Measurements from ENCODE around the gene SLC36A1. TPM values are rescaled to one million over a fixed set of nuclear protein-coding genes. Genes with fewer than 3 reads are reported as not detected.

Gene SLC36A1
- total RNA-seq, 2 experiments from 2014 or later = 3.4 to 4.4 TPM

- CTCF ChIA-PET = interaction anchor here (1.6 kb wide), 1 partner anchor 14 kb away, joined by 4 read pairs; no protein-coding TSS in a partner anchor
- H3K27me3 Mint-ChIP-seq = no peaks in the 10 kb centered on the region
- POLR2A ChIA-PET = no interaction called here
- no peaks in the 10 kb centered on the region for H3K36me3 Mint-ChIP-seq (ENCODE audit: low read depth)
- DNase-seq = no peak
- no peak overlapping the region for H3K27ac Mint-ChIP-seq
- intact Hi-C loops (cut with DNase I, micrococcal nuclease) = no loop called here
- ATAC-seq = no peak
- no peaks in the 10 kb centered on the region for H3K4me1 Mint-ChIP-seq
- no peak overlapping the region for H3K4me3 Mint-ChIP-seq
- H3K9me3 Mint-ChIP-seq (ENCODE audit: low read depth) = no peaks in the 10 kb centered on the region
Measured at GRCh38 chr5:151509836-151510235, 62.4 kb downstream of the SLC36A1 start.

- H3K27ac Mint-ChIP-seq = no peak overlapping the region
- intact Hi-C loops (cut with DNase I, micrococcal nuclease) = no loop called here
- H3K4me3 Mint-ChIP-seq = no peak overlapping the region
- no peaks in the 10 kb centered on the region for H3K4me1 Mint-ChIP-seq
- CTCF ChIA-PET = no interaction called here
- DNase-seq (no peak), ATAC-seq (no peak)
- POLR2A ChIA-PET = no interaction called here
- H3K36me3 Mint-ChIP-seq (ENCODE audit: low read depth) = no peaks in the 10 kb centered on the region
- no peaks in the 10 kb centered on the region for H3K27me3 Mint-ChIP-seq
- no peaks in the 10 kb centered on the region for H3K9me3 Mint-ChIP-seq (ENCODE audit: low read depth)
Measured at GRCh38 chr5:151517122-151517920, 69.9 kb downstream of the SLC36A1 start.

- Mint-ChIP-seq H3K9me3 (ENCODE audit: low read depth) (no peaks in the 10 kb centered on the region), H3K27ac (no peak overlapping the region), H3K4me3 (no peak overlapping the region), H3K36me3 (ENCODE audit: low read depth) (no peaks in the 10 kb centered on the region), H3K27me3 (no peaks in the 10 kb centered on the region), H3K4me1 (peaks cover 3% of the 10 kb centered on the region)
- POLR2A ChIA-PET = no interaction called here
- ATAC-seq = no peak
- DNase-seq = no peak
- CTCF ChIA-PET = interaction anchor here (0.6 to 2.5 kb wide), 6 partner anchors 11 to 830 kb away, joined by 3 to 17 read pairs (median 4); partner anchors contain the start of gene SLC36A1
- intact Hi-C loops (cut with DNase I, micrococcal nuclease) = loop anchor here in 1 of 2 experiments (5.0 kb wide), 1 partner anchor 132 kb away; no protein-coding TSS in a partner anchor
Measured at GRCh38 chr5:151520294-151520693, 72.9 kb downstream of the SLC36A1 start.

- Mint-ChIP-seq H3K27me3 (no peaks in the 10 kb centered on the region), H3K9me3 (ENCODE audit: low read depth) (no peaks in the 10 kb centered on the region), H3K4me3 (no peak overlapping the region), H3K36me3 (ENCODE audit: low read depth) (no peaks in the 10 kb centered on the region), H3K4me1 (peaks cover 3% of the 10 kb centered on the region), H3K27ac (no peak overlapping the region)
- no peak for DNase-seq
- no peak for ATAC-seq
- CTCF ChIA-PET = interaction anchor here (0.5 to 2.5 kb wide), 2 partner anchors 94 to 129 kb away, joined by 3 to 17 read pairs; no protein-coding TSS in a partner anchor
- POLR2A ChIA-PET = no interaction called here
- intact Hi-C loops (cut with DNase I, micrococcal nuclease) = loop anchor here in 1 of 2 experiments (5.0 kb wide), 1 partner anchor 130 kb away; no protein-coding TSS in a partner anchor
Measured at GRCh38 chr5:151522226-151522625, 74.8 kb downstream of the SLC36A1 start.

- ChIA-PET CTCF (interaction anchor here (0.6 to 2.5 kb wide), 22 partner anchors 9 to 352 kb away, joined by 3 to 17 read pairs (median 3); partner anchors contain the start of gene SLC36A1), POLR2A (no interaction called here)
- no peaks in the 10 kb centered on the region for H3K36me3 Mint-ChIP-seq (ENCODE audit: low read depth)
- H3K27me3 Mint-ChIP-seq = no peaks in the 10 kb centered on the region
- H3K9me3 Mint-ChIP-seq (ENCODE audit: low read depth) = no peaks in the 10 kb centered on the region
- H3K27ac Mint-ChIP-seq = no peak overlapping the region
- DNase-seq (peak; percentile 67), ATAC-seq (peak; percentile 98)
- peaks cover 3% of the 10 kb centered on the region for H3K4me1 Mint-ChIP-seq
- intact Hi-C loops (cut with DNase I, micrococcal nuclease) = loop anchor here (1.0 to 5.0 kb wide), 3 partner anchors 76 to 129 kb away; partner anchors contain the start of gene SLC36A1 (in 2 of the 2)
- H3K4me3 Mint-ChIP-seq = no peak overlapping the region
Measured at GRCh38 chr5:151523335-151523734, 75.9 kb downstream of the SLC36A1 start.

GRCh38 chr5:151528153-151528552, 80.8 kb downstream of the SLC36A1 start:
- H3K4me3 Mint-ChIP-seq = no peak overlapping the region
- no peaks in the 10 kb centered on the region for H3K36me3 Mint-ChIP-seq (ENCODE audit: low read depth)
- ATAC-seq (no peak), DNase-seq (no peak)
- H3K4me1 Mint-ChIP-seq = no peaks in the 10 kb centered on the region
- no peaks in the 10 kb centered on the region for H3K9me3 Mint-ChIP-seq (ENCODE audit: low read depth)
- POLR2A ChIA-PET = no interaction called here
- no peaks in the 10 kb centered on the region for H3K27me3 Mint-ChIP-seq
- CTCF ChIA-PET = no interaction called here
- no peak overlapping the region for H3K27ac Mint-ChIP-seq
- intact Hi-C loops (cut with DNase I, micrococcal nuclease) = no loop called here

GRCh38 chr5:151528996-151529395, 81.6 kb downstream of the SLC36A1 start:
- Mint-ChIP-seq H3K4me3 (no peak overlapping the region), H3K9me3 (ENCODE audit: low read depth) (no peaks in the 10 kb centered on the region), H3K36me3 (ENCODE audit: low read depth) (no peaks in the 10 kb centered on the region), H3K27ac (no peak overlapping the region), H3K27me3 (no peaks in the 10 kb centered on the region), H3K4me1 (no peaks in the 10 kb centered on the region)
- intact Hi-C loops (cut with DNase I, micrococcal nuclease) = no loop called here
- no peak for DNase-seq
- CTCF ChIA-PET = no interaction called here
- POLR2A ChIA-PET = no interaction called here
- ATAC-seq = no peak

- intact Hi-C loops (cut with DNase I, micrococcal nuclease) = no loop called here
- DNase-seq (no peak), ATAC-seq (no peak)
- no peaks in the 10 kb centered on the region for H3K27me3 Mint-ChIP-seq
- H3K36me3 Mint-ChIP-seq (ENCODE audit: low read depth) = no peaks in the 10 kb centered on the region
- H3K9me3 Mint-ChIP-seq (ENCODE audit: low read depth) = no peaks in the 10 kb centered on the region
- no peak overlapping the region for H3K27ac Mint-ChIP-seq
- POLR2A ChIA-PET = no interaction called here
- H3K4me3 Mint-ChIP-seq = no peak overlapping the region
- CTCF ChIA-PET = no interaction called here
- H3K4me1 Mint-ChIP-seq = no peaks in the 10 kb centered on the region
Measured at GRCh38 chr5:151531581-151531980, 84.2 kb downstream of the SLC36A1 start.

GRCh38 chr5:151532416-151532815, 85.0 kb downstream of the SLC36A1 start:
- no peak for ATAC-seq
- CTCF ChIA-PET = interaction anchor here (0.8 to 1.2 kb wide), 2 partner anchors 9 to 120 kb away, joined by 3 read pairs; no protein-coding TSS in a partner anchor

GRCh38 chr5:151534350-151534749, 86.9 kb downstream of the SLC36A1 start:
- ATAC-seq = no peak

More at GRCh38 chr5:151532416-151532815, 85.0 kb downstream of the SLC36A1 start:
- H3K9me3 Mint-ChIP-seq (ENCODE audit: low read depth) = no peaks in the 10 kb centered on the region
- intact Hi-C loops (cut with DNase I, micrococcal nuclease) = no loop called here
- no peaks in the 10 kb centered on the region for H3K36me3 Mint-ChIP-seq (ENCODE audit: low read depth)
- H3K4me3 Mint-ChIP-seq = no peak overlapping the region
- POLR2A ChIA-PET = no interaction called here
- DNase-seq = no peak
- H3K27me3 Mint-ChIP-seq = no peaks in the 10 kb centered on the region
- H3K27ac Mint-ChIP-seq = no peak overlapping the region
- no peaks in the 10 kb centered on the region for H3K4me1 Mint-ChIP-seq

GRCh38 chr5:151537044-151537443, 89.6 kb downstream of the SLC36A1 start:
- no peak overlapping the region for H3K4me3 Mint-ChIP-seq
- DNase-seq = no peak

More at GRCh38 chr5:151534350-151534749, 86.9 kb downstream of the SLC36A1 start:
- ChIA-PET CTCF (interaction anchor here (0.7 to 1.2 kb wide), 3 partner anchors 8 to 216 kb away, joined by 3 to 4 read pairs (median 3); no protein-coding TSS in a partner anchor), POLR2A (no interaction called here)
- intact Hi-C loops (cut with DNase I, micrococcal nuclease) = no loop called here
- no peaks in the 10 kb centered on the region for H3K27me3 Mint-ChIP-seq
- no peak overlapping the region for H3K4me3 Mint-ChIP-seq
- H3K36me3 Mint-ChIP-seq (ENCODE audit: low read depth) = no peaks in the 10 kb centered on the region
- H3K27ac Mint-ChIP-seq = no peak overlapping the region
- no peaks in the 10 kb centered on the region for H3K9me3 Mint-ChIP-seq (ENCODE audit: low read depth)
- H3K4me1 Mint-ChIP-seq = no peaks in the 10 kb centered on the region
- DNase-seq = no peak

GRCh38 chr5:151541571-151541970, 94.2 kb downstream of the SLC36A1 start:
- H3K4me3 Mint-ChIP-seq = no peak overlapping the region
- H3K4me1 Mint-ChIP-seq = no peaks in the 10 kb centered on the region
- ATAC-seq (no peak), DNase-seq (no peak)
- intact Hi-C loops (cut with DNase I, micrococcal nuclease) = no loop called here
- H3K36me3 Mint-ChIP-seq (ENCODE audit: low read depth) = no peaks in the 10 kb centered on the region
- no peak overlapping the region for H3K27ac Mint-ChIP-seq
- no peaks in the 10 kb centered on the region for H3K27me3 Mint-ChIP-seq
- ChIA-PET CTCF (no interaction called here), POLR2A (no interaction called here)
- H3K9me3 Mint-ChIP-seq (ENCODE audit: low read depth) = no peaks in the 10 kb centered on the region

More at GRCh38 chr5:151537044-151537443, 89.6 kb downstream of the SLC36A1 start:
- Mint-ChIP-seq H3K4me1 (no peaks in the 10 kb centered on the region), H3K27me3 (no peaks in the 10 kb centered on the region), H3K27ac (no peak overlapping the region), H3K9me3 (ENCODE audit: low read depth) (no peaks in the 10 kb centered on the region), H3K36me3 (ENCODE audit: low read depth) (no peaks in the 10 kb centered on the region)
- intact Hi-C loops (cut with DNase I, micrococcal nuclease) = no loop called here
- no peak for ATAC-seq
- ChIA-PET CTCF (no interaction called here), POLR2A (no interaction called here)

All from activated CD4-positive, alpha-beta T cell treated with anti-CD3 and anti-CD28 coated beads for 36 hours (primary cell).